Urothelium cell line (cell line): ENCODE measurements around the gene PLXDC2.

Source experiments
- DNase-seq: peaks from one replicate; pipeline ENCODE4 v3.0.0; 2011; ENCODE audit warnings: low spot score, mixed read lengths
- FAIRE-seq: peaks from 2 replicates; lab custom pipeline; 2011; peaks lifted over from hg19 to GRCh38; lab: Jason Lieb, UNC

Gene PLXDC2

GRCh38 chr10:19931894-19932590, 115.8 kb downstream of the PLXDC2 start:
- DNase-seq = no peak
- no peak for FAIRE-seq

GRCh38 chr10:19932806-19933371, 116.7 kb downstream of the PLXDC2 start:
- FAIRE-seq = no peak

DNA sequence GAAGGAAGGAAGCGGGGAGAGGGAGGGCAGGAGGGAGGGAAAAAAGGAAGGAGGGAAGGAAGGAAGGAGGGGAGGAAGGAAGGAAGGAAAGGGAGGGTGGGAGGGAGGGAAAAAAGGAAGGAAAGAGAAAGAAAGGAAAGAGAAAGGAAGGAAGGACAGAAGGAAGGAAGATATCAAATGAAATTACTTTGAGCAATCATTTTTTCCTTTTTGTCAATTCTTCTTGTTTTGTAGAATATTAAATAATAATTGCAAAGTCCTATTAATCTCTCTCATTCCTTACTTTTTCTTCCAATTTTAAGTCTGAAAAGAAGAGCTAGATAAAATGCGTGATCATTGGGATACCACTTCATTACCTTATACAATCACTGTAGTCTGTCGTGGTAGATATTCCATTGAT, 117.5 kb downstream of the PLXDC2 start:
- FAIRE-seq = no peak
- no peak for DNase-seq

More at GRCh38 chr10:19932806-19933371, 116.7 kb downstream of the PLXDC2 start:
- DNase-seq = no peak

GRCh38 chr10:19935176-19935575, 118.9 kb downstream of the PLXDC2 start:
- no peak for DNase-seq
- no peak for FAIRE-seq

GRCh38 chr10:19936289-19936688, 120.1 kb downstream of the PLXDC2 start:
- FAIRE-seq (no peak), DNase-seq (no peak)

GRCh38 chr10:19937989-19938388, 121.8 kb downstream of the PLXDC2 start:
- FAIRE-seq (no peak), DNase-seq (no peak)

GRCh38 chr10:19941206-19941880, 125.1 kb downstream of the PLXDC2 start:
- FAIRE-seq (no peak), DNase-seq (no peak)

DNA sequence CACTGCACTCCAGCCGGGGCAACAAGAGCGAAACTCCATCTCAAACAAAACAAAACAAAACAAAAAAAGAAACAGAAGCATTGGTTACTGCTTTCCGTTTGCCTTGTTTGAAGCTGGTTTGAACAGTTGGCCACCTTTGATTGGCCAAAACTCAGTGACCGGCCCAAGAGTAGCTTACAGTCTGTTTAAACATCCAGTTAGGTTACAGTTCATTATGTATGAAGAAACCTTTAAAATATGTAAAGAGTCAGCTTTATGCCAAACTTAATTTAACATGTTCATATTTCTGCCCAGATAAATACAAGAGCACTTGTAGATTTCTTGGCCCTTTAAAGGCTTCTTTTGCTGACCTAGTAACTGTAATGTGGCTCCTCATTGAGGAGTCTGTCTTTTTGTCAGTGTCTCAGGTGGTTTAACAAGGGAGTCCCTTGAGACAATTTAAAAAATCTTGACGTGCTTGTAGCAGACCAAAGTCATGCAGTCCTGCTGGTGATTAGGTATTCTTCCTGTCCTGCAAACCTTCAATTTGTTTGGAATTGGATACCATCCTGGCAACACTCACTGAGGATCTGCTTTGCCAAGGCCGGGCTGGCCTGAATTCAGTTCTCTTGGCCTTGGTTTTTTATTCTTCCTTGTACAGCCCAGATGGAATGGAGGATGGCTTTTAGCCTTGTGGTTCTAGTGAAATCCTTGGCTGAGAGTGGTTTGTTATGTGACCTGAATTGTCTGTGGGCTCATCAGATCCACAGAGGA, 128.9 kb downstream of the PLXDC2 start:
- DNase-seq (no peak), FAIRE-seq (no peak)

- no peak for DNase-seq
- FAIRE-seq = no peak
Observed at GRCh38 chr10:19946245-19946644, 130.0 kb downstream of the PLXDC2 start.

DNA sequence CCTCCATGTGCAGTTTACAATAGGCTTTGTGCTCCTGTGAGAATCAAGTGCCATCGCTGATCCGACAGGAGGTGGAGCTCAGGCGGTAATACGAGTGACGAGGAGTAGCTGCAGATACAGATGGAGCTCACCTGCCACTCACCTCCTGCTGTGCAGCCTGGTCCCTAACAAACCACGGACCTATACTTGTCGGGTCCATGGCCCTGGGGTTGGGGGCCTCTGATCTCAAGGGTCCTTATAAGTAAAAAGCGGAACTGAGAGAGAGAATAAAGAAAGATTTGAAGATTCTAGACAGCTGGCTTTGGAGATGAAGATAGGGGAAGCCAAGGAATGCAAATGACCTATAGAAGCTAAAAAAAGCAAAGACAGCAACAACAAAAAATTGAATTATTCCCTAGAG, 130.6 kb downstream of the PLXDC2 start:
- DNase-seq = no peak
- no peak for FAIRE-seq

DNA sequence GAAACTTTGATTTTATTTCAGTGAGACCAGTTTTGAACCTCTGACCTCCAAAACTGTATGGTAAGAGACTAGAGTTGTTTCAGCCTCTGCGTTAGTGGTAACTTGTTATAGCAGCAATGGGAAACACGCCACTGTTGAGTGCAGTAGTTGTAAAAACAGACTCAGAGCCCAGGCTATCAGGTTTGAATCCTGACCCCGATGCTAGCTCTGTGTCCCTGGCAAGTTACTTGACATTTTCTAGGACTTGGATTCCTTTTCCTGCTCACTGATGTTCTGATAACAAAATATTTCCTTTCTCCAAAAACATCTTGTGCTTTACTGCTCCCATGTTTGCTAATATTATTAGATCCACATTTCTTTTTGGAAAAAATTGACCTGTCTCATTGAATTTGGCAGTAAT, 131.0 kb downstream of the PLXDC2 start:
- FAIRE-seq = no peak
- DNase-seq = no peak

GRCh38 chr10:19947656-19948055, 131.4 kb downstream of the PLXDC2 start:
- FAIRE-seq (no peak), DNase-seq (no peak)

DNA sequence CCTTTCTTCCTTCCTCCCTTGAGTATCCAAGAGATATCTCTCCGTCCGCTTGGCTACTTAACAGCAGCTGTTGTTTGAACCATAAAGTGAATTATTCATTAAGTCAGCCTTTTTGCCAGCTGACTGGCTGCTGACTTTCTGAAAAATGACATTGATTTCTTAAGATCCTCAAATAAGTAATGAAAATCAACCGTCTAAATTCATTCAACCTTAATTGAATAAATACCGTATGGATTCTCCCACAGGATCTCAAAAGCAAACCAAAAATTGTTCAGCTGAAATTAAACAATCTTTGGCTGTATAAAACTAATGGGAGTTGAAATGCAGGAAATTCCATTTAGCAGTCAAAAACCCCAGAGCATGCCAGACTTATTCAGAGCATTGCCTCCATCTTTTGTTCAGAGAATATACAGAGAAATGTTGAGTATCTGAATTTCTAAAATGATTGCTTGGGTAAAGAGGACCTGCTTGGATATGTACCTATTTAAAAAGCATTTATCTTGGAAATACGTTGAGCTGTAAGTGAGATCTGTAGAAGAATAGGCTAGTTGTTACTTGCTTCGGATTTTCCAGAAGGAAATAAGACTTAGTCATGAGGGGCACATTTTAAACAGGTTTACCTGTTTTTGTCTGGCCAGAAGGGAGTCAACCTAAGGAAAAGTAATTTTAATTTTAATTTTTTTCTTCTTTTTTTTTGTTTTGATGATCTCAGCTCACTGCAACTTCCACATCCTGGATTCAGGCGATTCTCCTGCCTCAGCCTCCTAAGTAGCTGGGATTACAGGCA, 136.2 kb downstream of the PLXDC2 start:
- no peak for DNase-seq

DNA sequence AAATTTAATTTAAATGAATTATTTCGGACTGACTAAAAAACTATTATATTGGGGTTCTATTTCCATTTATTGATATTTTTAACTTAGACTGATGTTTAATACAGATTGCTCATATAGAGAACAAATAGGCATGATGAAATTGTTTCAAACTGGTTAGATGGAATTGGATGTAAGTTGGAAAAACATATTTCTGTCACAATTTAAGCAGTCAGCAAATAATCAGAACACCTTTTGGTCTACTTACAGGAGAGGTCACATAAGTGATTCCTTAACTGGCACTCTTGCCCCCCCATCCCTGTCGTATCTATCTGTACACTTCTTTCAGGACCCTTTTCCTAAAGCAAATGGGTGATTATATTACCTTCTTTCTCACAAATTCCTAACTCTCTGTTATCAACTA, 138.4 kb downstream of the PLXDC2 start:
- FAIRE-seq (no peak), DNase-seq (no peak)

More for the DNA sequence above, 136.2 kb downstream of the PLXDC2 start:
- FAIRE-seq = no peak

DNA sequence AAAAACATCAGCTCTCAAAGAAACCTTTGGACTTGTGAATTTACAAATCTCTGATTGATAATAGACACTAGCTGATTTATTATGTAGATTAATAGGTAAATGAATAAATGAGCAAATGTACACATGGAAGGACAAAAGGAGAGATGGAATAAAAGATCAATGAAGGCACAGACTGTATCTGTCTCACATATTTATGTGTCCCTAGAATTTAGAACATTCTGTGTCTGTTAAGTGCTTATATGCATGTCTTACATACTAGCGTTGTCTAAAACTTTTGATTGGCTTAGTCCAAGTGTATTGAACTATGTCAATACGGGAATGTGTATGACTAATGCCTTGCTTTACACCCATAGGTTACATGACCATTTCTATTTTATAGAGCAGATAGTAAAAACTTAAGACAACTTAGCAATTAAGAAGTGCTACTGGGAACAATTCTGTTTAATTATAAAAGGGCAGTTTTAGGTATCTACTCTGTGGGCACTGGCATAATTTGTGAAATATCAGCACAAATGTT, 140.3 kb downstream of the PLXDC2 start:
- DNase-seq (no peak), FAIRE-seq (no peak)

- no peak for DNase-seq
- no peak for FAIRE-seq
Observed at GRCh38 chr10:19958787-19959186, 142.6 kb downstream of the PLXDC2 start.

- no peak for FAIRE-seq
- no peak for DNase-seq
Observed at GRCh38 chr10:19961076-19962053, 145.1 kb downstream of the PLXDC2 start.

GRCh38 chr10:19964625-19965024, 148.4 kb downstream of the PLXDC2 start:
- FAIRE-seq (no peak), DNase-seq (no peak)

- FAIRE-seq = no peak
- no peak for DNase-seq
Observed at GRCh38 chr10:19966751-19967150, 150.5 kb downstream of the PLXDC2 start.
